ENCODE measurements around the gene PRR30.

PRR30 gene

GRCh38 chr2:27097341-27097740 lies 41.9 kb downstream of the PRR30 start:
- DNase-seq (ENCODE audit: low spot score): no peak

DNA sequence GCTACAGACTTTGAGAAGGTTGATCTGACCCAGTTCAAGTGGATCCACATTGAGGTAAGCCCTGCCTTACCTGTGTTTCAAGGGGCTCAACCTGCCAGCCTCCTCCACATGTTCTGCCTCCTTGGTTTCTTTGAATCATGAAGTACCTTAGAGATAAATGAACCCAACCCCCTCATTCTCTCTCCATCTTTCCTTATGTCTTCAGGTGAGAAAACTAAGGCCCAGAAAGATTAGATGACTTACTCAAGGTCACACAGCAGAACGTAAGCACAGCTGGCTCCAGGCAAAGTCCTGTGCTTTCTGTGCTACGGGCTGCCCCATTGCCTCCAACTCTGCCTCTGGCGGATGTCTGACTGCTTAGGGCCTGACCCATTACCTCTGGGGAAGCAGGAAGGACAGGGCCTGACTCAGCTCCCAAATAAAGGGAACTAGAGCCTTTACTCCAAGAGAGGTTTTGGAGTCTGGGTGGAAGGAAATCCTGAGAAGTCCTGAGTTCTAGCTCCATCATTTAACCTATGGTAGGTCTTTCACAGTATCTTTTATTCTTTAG lies 42.4 kb downstream of the PRR30 start:
- no peak for DNase-seq (ENCODE audit: low spot score)

DNA sequence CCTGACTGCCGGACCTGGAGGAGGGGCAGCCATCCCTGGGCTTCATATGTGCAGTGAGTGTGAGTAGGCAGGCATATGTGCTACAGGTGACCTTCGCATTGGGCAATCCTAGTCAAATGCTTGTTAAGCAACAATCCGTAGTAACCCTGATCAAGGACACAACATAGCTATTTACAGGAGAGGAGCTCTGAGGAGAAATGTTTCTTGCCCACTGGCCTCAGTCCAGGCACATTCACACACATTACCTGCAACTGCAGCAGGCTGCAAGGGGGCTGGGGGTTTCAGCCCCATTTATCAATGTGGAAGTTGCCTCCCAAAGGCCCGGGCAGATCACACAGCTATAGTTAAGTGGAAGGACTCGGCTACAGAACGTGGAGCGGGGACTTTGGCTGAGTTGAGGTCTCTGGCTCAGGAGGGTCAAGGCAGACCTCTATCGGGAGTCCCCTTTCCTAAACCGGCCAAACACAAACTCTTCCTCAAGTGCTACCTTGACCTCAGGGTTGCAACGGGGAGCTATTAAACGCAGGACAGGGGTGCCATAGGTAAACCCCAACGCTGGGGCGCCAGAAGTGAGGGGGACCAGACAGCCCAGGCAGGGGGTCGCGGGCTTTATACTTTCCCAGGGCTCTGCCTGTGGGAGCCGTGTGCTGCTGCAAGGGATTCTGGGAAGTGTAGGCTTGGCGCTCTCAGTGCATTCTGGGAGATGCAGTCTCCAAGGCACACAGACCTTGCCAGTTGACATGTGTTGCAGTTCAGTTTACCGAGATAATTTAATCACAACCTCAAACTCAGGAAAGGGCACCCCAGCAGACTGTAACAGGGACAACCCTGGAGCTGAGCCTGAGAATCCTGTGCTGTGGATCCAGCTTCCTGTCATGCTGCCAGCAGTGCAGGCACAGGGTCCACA lies 43.2 kb downstream of the PRR30 start:
- no peak for DNase-seq (ENCODE audit: low spot score)

GRCh38 chr2:27095427-27095744 lies 43.8 kb downstream of the PRR30 start:
- no peak for DNase-seq (ENCODE audit: low spot score)

- DNase-seq (ENCODE audit: low spot score): no peak
Measured at GRCh38 chr2:27094353-27094984, 44.7 kb downstream of the PRR30 start.

GRCh38 chr2:27093430-27094352 lies 45.5 kb downstream of the PRR30 start:
- no peak for DNase-seq (ENCODE audit: low spot score)

- no peak for DNase-seq (ENCODE audit: low spot score)
Measured at GRCh38 chr2:27092696-27093429, 46.3 kb downstream of the PRR30 start.

DNA sequence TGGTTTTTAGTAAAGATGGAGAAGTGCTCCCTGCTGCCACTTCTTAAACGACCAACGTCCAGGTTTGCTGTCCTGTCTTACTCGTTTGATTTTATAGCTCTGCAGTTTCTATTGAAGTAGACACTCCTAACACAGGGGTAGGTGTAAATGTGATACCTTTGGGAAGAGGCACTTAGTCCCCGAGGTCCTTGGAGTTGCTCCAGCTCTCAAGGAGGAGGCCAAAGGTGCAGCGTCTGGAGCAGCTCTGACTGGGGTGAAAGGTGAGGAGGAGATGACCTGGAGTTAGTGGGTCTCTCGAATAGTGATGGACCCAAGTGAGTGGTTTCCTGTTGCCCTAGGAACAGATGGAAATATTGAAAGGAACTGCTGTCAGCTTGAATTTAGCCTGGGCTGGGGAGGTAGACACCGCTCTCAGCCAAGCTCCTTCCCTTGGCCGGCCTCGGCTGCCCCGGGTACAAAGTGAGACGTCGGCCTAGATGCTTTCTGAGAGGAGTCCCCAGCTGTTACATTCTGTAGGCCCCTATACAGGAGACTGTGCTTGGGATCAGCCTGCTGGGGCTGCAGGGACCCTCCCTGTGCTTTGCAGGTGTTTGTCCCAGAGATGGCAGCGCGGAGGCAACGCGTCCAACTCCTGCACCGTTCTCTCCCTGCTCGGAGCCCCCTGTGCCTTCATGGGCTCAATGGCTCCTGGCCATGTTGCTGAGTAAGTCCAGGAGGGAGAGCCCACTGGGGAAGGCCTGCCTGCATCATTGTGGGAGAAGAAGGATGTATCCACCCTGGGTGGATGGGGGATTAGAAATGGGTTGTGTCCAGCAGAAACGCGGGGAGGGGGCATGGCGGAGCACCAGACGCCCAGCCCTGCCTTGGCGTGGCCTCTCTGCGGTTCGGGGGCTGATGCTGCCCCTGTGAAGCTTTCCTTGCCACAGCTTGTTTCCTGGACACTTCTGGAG lies 47.2 kb downstream of the PRR30 start:
- no peak for DNase-seq (ENCODE audit: low spot score)

DNA sequence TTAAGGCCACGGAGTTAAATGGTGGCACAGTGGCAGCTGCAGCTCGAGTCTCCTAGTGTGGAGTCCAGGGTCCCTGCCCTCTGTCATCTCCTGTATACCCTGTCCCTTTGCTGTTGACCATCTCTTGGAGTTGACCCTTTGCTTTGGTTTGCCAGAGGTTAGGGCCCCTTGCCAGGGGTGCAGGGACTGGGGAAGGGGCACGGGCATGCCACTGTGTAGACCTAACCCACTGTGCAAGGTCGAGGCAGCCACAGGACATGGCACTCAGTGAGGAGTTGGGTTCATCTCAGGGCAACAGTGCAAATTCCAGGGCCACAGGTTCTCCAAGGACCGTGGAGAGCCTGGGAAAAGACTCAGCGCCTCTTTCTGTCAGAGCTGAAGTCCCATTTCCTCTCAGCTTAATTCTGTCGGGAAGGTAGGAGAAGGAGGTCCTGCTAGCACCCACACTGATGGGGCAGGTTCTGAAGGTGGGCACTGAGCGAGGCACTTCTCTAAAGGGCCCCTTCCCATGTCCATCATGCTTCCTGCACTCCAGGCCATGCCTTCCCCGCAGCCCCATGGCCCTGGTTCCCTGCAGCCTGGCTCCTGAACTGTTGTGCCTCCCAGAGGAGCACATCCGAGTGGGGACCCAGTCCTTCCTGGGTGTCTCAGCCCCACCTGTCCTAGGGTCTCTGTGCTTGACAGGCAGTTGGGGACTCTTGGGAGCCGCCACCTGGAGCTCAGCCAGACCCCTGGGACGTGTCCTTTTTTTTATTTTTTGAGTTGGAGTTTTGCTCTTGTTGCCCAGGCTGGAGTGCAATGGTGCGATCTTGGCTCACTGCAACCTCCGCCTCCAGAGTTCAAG lies 49.9 kb downstream of the PRR30 start:
- DNase-seq (ENCODE audit: low spot score): no peak

- no peak for DNase-seq (ENCODE audit: low spot score)
Measured at GRCh38 chr2:27088634-27089033, 50.6 kb downstream of the PRR30 start.

DNA sequence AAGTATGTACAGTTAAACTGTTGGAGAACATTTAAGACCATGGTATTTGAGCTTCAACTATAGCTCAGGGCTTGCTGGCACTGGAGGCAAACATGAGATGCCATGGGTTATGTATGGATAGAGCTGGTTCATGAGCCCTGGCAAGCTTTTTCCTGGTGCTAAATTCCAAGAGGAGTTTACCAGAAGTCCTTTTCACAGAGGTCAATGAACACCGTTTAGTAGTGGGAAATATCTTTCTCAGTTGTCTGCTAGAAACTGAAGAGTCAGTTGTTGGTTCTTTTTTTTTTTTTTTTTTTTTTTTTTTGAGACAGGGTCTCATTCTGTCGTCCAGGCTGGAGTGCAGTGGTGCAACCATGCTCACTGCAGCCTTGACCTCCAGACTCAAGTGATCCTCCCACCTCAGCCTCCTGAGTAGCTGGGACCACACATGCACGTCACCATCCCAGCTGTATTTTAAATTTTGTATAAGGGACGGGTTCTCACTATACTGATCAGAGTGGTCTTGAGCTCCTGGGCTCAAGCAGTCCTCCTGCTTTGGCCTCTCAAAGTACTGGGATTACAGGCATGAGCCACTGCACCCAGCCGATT lies 51.3 kb downstream of the PRR30 start:
- DNase-seq (ENCODE audit: low spot score): no peak
